Pancreas (tissue), 10 donors: ENCODE data around the gene SETD1B. TPM values are rescaled to one million over a fixed set of nuclear protein-coding genes. Genes with fewer than 3 reads are reported as not detected.

Source experiments
- ATAC-seq, 4 donors: fragments of 200-7000 bp; cut with Tn5 transposase; one replicate each; pipeline versions ENCODE4 v1.8.0 to v1.9.1; 2020; ENCODE audit warnings: mild to moderate bottlenecking in 4 of 4, moderate library complexity in 4 of 4
- DNase-seq, 6 donors: peaks; one replicate each; pipeline ENCODE4 v3.0.0-alpha.2; 2020
- FAIRE-seq: peaks from 2 replicates; lab custom pipeline; 2012; peaks lifted over from hg19 to GRCh38; lab: Jason Lieb, UNC
- H3K27ac ChIP-seq, 4 donors: fragments of 200-600 bp; sonication (generic); 1 replicate in 3 of 4; 2 replicates in 1 of 4; pipeline versions ENCODE4 v1.5.0 to v1.8.0; 2020
- H3K27me3 ChIP-seq, 4 donors: fragments of 200-600 bp; one replicate each; pipeline ENCODE4 v1.8.0; 2021
- H3K36me3 ChIP-seq, 3 donors: fragments of 200-600 bp; sonication (generic) in 1 of 3; one replicate each; pipeline versions ENCODE4 v1.5.0 to v1.8.0; 2020 to 2021
- H3K4me1 ChIP-seq, 3 donors: fragments of 200-600 bp; one replicate each; pipeline ENCODE4 v1.8.0; 2021
- H3K4me3 ChIP-seq, 4 donors: fragments of 200-600 bp; sonication (generic) in 2 of 4; one replicate each; pipeline versions ENCODE4 v1.5.0 to v1.8.0; 2020 to 2021
- H3K9me3 ChIP-seq, 4 donors: fragments of 200-600 bp; one replicate each; pipeline ENCODE4 v1.8.0; 2021
- WGBS, 2 donors: extraction: QIAGEN DNeasy Blood & Tissue Kit; methylation state at CpG; one replicate each; pipeline ENCODE4 v1.1.7; 2013; 5-methylcytosine and 5-hydroxymethylcytosine counted together
- intact Hi-C, 3 donors: fragments of 100-400 bp; cut with DNase I; formaldehyde crosslinking; loops; one replicate each; pipeline versions ENCODE4 v1.11.1 to v1.14.2; 2022
- polyA plus RNA-seq, 2 donors: library from polyadenylated mRNA; stranded (reverse); fragments of 200-250 nt; gene quantifications; one replicate each; pipeline ENCODE4 v1.2.3, GENCODE V29; 2013
- total RNA-seq, 6 donors: library from RNA; stranded (reverse); fragmentation: NEBNext Ultra II Directional in 4 of 6; extraction: Animal tissue kit (Norgen Biotek cat#: 25700) in 4 of 6; gene quantifications; one replicate each; pipeline versions ENCODE4 v1.2.1 to v1.2.4, GENCODE V29; 2021 to 2023
- TF ChIP-seq, protein P1 (sequence below), 4 donors: fragments of 200-600 bp; sonication (generic) in 3 of 4; IDR thresholded peaks; one replicate each; pipeline versions ENCODE4 v1.5.0 to v1.8.0; 2021; ENCODE audit warnings: antibody characterized with exemption in 4 of 4
- donor health status: healthy with polysubstance abuse.
- donor health status: DM: no; HTN: no; CAD: no; lungs with moderate emphysema.
- donor health status: DM: no; HTN: no; CAD: no.
- donor health status: control.
- donor health status: control.
- donor health status: Bipolar disorder and iron deficiency.
- donor health status: DM: yes; HTN: yes; CAD: no.
- donor health status: DM: no; HTN: no; CAD: no.
- donor health status: DM: no; HTN: no; CAD: no.
- donor health status: DM: yes; HTN: yes; CAD: no.

SETD1B gene
- total and polyA plus RNA-seq, 8 donors: 9.2 to 18.5 (median 12.2) TPM

GRCh38 chr12:121779422-121779895 is 24.4 kb upstream of the SETD1B start:
- H3K9me3 ChIP-seq: no peaks in the 10 kb centered on the region
- TF ChIP-seq, protein P1, sequence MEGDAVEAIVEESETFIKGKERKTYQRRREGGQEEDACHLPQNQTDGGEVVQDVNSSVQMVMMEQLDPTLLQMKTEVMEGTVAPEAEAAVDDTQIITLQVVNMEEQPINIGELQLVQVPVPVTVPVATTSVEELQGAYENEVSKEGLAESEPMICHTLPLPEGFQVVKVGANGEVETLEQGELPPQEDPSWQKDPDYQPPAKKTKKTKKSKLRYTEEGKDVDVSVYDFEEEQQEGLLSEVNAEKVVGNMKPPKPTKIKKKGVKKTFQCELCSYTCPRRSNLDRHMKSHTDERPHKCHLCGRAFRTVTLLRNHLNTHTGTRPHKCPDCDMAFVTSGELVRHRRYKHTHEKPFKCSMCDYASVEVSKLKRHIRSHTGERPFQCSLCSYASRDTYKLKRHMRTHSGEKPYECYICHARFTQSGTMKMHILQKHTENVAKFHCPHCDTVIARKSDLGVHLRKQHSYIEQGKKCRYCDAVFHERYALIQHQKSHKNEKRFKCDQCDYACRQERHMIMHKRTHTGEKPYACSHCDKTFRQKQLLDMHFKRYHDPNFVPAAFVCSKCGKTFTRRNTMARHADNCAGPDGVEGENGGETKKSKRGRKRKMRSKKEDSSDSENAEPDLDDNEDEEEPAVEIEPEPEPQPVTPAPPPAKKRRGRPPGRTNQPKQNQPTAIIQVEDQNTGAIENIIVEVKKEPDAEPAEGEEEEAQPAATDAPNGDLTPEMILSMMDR (IDR thresholded peaks at IDR 0.05): no peak
- no peak overlapping the region for H3K27ac ChIP-seq
- FAIRE-seq (no peak), DNase-seq (no peak), ATAC-seq (no peak)
- no peaks in the 10 kb centered on the region for H3K27me3 ChIP-seq
- H3K4me3 ChIP-seq: no peak overlapping the region
- 92 to 93% methylated on average over 16 to 17 of the region's 17 CpGs for WGBS, 2 donors
- H3K36me3 ChIP-seq: no peaks in the 10 kb centered on the region
- intact Hi-C loops: loop anchor here (5.0 to 10.0 kb wide), 2 partner anchors 75 to 82 kb away; no protein-coding TSS in a partner anchor
- no peaks in the 10 kb centered on the region for H3K4me1 ChIP-seq

- Histone ChIP-seq H3K4me1 (no peaks in the 10 kb centered on the region), H3K4me3 (no peak overlapping the region), H3K9me3 (no peaks in the 10 kb centered on the region), H3K27ac (no peak overlapping the region), H3K36me3 (no peaks in the 10 kb centered on the region), H3K27me3 (no peaks in the 10 kb centered on the region)
- TF ChIP-seq, protein P1 (IDR thresholded peaks at IDR 0.05): no peak
- WGBS, 2 donors: 94 to 95% methylated on average over 11 of the region's 11 CpGs
- FAIRE-seq: no peak
- ATAC-seq: no peak
- intact Hi-C loops: no loop called here
- no peak for DNase-seq
Measured at GRCh38 chr12:121780429-121780828, 23.4 kb upstream of the SETD1B start.

- no peaks in the 10 kb centered on the region for H3K36me3 ChIP-seq
- no peaks in the 10 kb centered on the region for H3K27me3 ChIP-seq
- ATAC-seq (no peak), FAIRE-seq (no peak), DNase-seq (no peak)
- H3K4me3 ChIP-seq: no peak overlapping the region
- intact Hi-C loops: no loop called here
- 63 to 81% methylated on average over 12 of the region's 12 CpGs for WGBS, 2 donors
- TF ChIP-seq, protein P1 (IDR thresholded peaks at IDR 0.05): no peak
- no peak overlapping the region for H3K27ac ChIP-seq
- no peaks in the 10 kb centered on the region for H3K4me1 ChIP-seq
- no peaks in the 10 kb centered on the region for H3K9me3 ChIP-seq
Measured at GRCh38 chr12:121781484-121781997, 22.3 kb upstream of the SETD1B start.

DNA sequence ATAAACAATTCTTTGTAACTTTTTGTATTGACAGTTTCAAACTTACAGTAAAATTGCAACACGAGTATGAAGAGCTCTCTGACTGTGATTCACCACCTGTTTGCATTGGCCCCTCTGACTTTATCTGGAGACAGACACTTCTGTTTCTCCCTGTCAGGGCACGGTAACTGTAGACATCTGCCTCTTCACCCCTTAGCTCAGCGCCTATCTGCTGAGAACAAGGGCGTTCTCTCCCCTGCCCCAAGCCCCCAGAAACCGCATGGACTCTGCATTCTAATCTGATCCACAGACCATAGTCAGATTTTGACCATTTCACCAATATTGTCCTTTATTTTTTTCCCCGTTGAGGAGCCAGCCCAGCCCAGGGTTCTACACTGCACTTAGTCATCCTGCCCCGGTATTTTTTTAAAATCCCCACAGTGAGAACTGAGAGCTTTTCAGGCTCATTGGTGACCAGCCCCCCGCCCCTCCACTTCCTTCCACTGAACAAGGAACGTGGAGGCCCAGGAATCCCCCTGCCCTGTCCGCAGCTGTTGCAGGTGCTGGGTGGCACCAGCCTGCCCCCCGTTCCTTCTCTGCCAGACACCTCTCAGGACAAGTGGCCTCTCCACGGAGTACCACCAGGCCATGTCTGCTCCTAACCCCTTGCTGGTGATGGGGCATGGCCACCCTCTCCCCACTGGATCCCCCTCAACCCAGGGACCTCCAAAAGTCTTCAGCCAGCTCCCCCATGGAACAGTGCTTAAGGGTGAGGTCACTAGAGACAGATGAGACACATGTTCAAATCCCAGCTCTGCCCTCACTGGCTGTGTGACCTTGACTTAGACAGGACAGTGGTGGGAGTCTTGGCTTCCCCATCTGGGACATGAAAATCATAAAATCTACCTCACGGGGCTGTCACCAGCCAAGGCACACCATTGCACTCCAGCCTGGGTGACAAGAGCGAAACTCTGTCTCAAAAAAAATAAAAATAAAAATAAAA is 21.5 kb upstream of the SETD1B start:
- Histone ChIP-seq H3K36me3 (no peaks in the 10 kb centered on the region), H3K9me3 (no peaks in the 10 kb centered on the region), H3K4me1 (peaks cover 0 to 2% (median 0%) of the 10 kb centered on the region in 3 donors), H3K27me3 (no peaks in the 10 kb centered on the region), H3K4me3 (no peak overlapping the region), H3K27ac (no peak overlapping the region)
- FAIRE-seq: no peak
- no peak for DNase-seq
- intact Hi-C loops: no loop called here
- TF ChIP-seq, protein P1 (IDR thresholded peaks at IDR 0.05): no peak
- ATAC-seq: no peak
- 62 to 67% methylated on average over 14 of the region's 14 CpGs for WGBS, 2 donors
